ENCODE measurements around the gene STH. TPM values are rescaled to one million over a fixed set of nuclear protein-coding genes. Genes with fewer than 3 reads are reported as not detected.
A peak's percentile ranks its signal among the peaks of the same experiment; 100 is the strongest.

The STH gene, protein sequence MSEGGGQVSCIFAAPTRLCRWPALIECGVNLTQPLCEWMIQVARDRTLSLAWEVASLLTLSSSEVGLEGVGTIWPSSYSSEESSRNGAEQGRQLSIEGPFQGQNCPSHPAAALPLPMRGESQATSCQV
- total RNA-seq (not detected), polyA plus RNA-seq (not detected)

DNA sequence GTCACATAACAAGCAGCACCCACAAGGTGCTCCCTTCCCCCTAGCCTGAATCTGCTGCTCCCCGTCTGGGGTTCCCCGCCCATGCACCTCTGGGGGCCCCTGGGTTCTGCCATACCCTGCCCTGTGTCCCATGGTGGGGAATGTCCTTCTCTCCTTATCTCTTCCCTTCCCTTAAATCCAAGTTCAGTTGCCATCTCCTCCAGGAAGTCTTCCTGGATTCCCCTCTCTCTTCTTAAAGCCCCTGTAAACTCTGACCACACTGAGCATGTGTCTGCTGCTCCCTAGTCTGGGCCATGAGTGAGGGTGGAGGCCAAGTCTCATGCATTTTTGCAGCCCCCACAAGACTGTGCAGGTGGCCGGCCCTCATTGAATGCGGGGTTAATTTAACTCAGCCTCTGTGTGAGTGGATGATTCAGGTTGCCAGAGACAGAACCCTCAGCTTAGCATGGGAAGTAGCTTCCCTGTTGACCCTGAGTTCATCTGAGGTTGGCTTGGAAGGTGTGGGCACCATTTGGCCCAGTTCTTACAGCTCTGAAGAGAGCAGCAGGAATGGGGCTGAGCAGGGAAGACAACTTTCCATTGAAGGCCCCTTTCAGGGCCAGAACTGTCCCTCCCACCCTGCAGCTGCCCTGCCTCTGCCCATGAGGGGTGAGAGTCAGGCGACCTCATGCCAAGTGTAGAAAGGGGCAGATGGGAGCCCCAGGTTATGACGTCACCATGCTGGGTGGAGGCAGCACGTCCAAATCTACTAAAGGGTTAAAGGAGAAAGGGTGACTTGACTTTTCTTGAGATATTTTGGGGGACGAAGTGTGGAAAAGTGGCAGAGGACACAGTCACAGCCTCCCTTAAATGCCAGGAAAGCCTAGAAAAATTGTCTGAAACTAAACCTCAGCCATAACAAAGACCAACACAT lies at the start of gene STH:
TSS of gene STH (plus strand) at position 264 of the 913 bp plus-strand sequence. CDS start at position 294, 30 bp downstream.
- TF ChIP-seq POLR2AphosphoS5 (IDR thresholded peaks at IDR 0.05), result no peak
- TF ChIP-seq EP300 (IDR thresholded peaks at IDR 0.05), result no peak
- TF ChIP-seq, protein P1, sequence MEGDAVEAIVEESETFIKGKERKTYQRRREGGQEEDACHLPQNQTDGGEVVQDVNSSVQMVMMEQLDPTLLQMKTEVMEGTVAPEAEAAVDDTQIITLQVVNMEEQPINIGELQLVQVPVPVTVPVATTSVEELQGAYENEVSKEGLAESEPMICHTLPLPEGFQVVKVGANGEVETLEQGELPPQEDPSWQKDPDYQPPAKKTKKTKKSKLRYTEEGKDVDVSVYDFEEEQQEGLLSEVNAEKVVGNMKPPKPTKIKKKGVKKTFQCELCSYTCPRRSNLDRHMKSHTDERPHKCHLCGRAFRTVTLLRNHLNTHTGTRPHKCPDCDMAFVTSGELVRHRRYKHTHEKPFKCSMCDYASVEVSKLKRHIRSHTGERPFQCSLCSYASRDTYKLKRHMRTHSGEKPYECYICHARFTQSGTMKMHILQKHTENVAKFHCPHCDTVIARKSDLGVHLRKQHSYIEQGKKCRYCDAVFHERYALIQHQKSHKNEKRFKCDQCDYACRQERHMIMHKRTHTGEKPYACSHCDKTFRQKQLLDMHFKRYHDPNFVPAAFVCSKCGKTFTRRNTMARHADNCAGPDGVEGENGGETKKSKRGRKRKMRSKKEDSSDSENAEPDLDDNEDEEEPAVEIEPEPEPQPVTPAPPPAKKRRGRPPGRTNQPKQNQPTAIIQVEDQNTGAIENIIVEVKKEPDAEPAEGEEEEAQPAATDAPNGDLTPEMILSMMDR (IDR thresholded peaks at IDR 0.05), result no peak
- no peak for TF ChIP-seq POLR2A (IDR thresholded peaks at IDR 0.05)
- WGBS, 2 donors, result 84 to 86% methylated on average over 8 of the region's 8 CpGs
- no peak for DNase-seq
- peaks cover 0 to 11% (median 0%) of the 10 kb centered on the region in 4 donors for H3K36me3 ChIP-seq
- H3K4me1 ChIP-seq, result peaks cover 0 to 16% (median 8%) of the 10 kb centered on the region in 4 donors
- H3K4me3 ChIP-seq, result no peak within 1 kb of the TSS
- H3K27ac ChIP-seq, result no peak within 1 kb of the TSS
- H3K27me3 ChIP-seq, result no peaks in the 10 kb centered on the region
- intact Hi-C loops (cut with DNase I), result no loop called here
- H3K9me3 ChIP-seq, result no peaks in the 10 kb centered on the region

DNA sequence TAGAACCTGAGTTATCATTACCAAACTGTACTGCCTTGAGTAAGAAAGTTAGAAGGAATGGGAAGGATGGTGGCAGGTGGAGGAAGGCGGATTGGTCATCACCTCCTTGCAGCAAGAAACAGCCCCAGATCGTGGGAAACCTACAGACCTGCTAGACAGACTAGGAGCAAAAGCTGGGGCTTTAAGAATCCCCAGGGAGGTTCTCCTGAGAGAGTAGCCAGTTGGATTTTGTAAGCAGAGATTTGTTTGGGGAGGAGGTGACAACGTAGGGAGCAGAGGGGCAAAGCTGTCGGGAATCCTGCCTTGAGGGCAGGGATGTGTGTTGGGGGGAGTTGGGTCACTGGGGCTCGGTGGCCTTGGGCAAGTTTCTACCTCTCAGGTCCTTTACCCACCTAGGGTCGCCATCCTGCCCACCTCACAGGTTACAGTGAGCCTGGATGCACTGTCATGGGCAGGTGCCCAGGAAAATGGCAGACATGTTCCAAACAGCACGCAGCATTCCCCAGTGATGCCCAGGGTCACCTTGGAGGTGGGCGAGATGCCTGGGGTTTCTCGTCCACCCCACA lies 49.2 kb upstream of the STH start:
- Histone ChIP-seq H3K4me3 (no peak overlapping the region), H3K9me3 (no peaks in the 10 kb centered on the region), H3K27me3 (no peaks in the 10 kb centered on the region), H3K4me1 (peaks cover 0 to 20% (median 13%) of the 10 kb centered on the region in 4 donors), H3K27ac (peak overlapping the region in 1 of 4 donors; percentile 67), H3K36me3 (no peaks in the 10 kb centered on the region)
- TF ChIP-seq EP300 (IDR thresholded peaks at IDR 0.05) (no peak), POLR2A (IDR thresholded peaks at IDR 0.05) (no peak), POLR2AphosphoS5 (IDR thresholded peaks at IDR 0.05) (no peak)
- TF ChIP-seq, protein P1 (IDR thresholded peaks at IDR 0.05), result no peak
- 70 to 85% methylated on average over 9 of the region's 9 CpGs for WGBS, 2 donors
- intact Hi-C loops (cut with DNase I), result loop anchor here (1.0 kb wide), 1 partner anchor 56 kb away; the partner anchor contains the start of gene MAPT
- DNase-seq, result peak; percentile 55

DNA sequence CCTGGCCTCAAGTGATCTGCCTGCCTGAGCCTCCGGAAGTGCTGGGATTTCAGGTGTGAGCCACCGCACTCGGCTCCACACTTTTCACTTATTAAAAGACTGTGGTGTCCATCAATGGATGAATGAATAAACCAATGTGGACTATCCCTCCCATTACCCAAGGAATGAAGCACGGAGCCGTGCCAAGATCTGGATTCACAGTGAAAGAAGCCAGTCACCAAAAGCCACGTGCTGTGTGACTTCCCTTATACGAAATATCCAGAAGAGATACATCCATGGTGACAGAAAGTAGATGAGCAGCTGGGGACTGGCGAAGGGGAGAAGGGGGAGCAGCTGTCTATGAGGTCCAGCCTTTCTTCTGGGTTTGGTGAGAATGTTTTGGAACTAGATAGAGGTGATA lies 48.2 kb upstream of the STH start:
- Histone ChIP-seq H3K36me3 (no peaks in the 10 kb centered on the region), H3K4me1 (peaks cover 0 to 20% (median 13%) of the 10 kb centered on the region in 4 donors), H3K4me3 (no peak overlapping the region), H3K9me3 (no peaks in the 10 kb centered on the region), H3K27me3 (no peaks in the 10 kb centered on the region), H3K27ac (no peak overlapping the region)
- 84 to 86% methylated on average over 8 of the region's 8 CpGs for WGBS, 2 donors
- DNase-seq, result no peak
- intact Hi-C loops (cut with DNase I), result no loop called here
- TF ChIP-seq POLR2AphosphoS5 (IDR thresholded peaks at IDR 0.05), result no peak
- no peak for TF ChIP-seq EP300 (IDR thresholded peaks at IDR 0.05)
- no peak for TF ChIP-seq POLR2A (IDR thresholded peaks at IDR 0.05)
- TF ChIP-seq, protein P1 (IDR thresholded peaks at IDR 0.05), result no peak

DNA sequence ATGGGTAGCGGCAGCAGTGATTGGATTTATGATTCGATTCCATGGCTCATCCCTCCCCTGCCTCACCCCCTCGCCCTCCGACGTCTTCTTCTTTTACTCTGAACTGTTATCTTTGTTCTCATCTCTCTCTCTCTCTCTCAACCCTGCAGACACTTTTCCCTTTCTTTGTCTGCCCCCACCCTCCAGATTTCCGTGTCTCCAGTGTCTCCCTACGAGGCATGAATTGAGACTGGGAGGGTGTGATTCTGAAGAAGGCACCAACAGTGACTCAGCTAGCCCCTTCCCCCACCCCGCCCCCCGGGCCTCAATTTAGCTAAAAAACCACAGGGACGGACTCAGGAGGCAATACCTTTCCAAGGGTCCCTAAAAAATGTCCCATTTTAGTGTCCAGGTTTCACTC lies 47.6 kb upstream of the STH start:
- TF ChIP-seq, protein P1 (IDR thresholded peaks at IDR 0.05), result no peak
- TF ChIP-seq POLR2A (IDR thresholded peaks at IDR 0.05), result no peak
- no peak for TF ChIP-seq POLR2AphosphoS5 (IDR thresholded peaks at IDR 0.05)
- no peak for TF ChIP-seq EP300 (IDR thresholded peaks at IDR 0.05)
- Histone ChIP-seq H3K9me3 (no peaks in the 10 kb centered on the region), H3K4me1 (peaks cover 0 to 20% (median 13%) of the 10 kb centered on the region in 4 donors), H3K27ac (no peak overlapping the region), H3K4me3 (no peak overlapping the region), H3K27me3 (no peaks in the 10 kb centered on the region), H3K36me3 (no peaks in the 10 kb centered on the region)
- intact Hi-C loops (cut with DNase I), result no loop called here
- DNase-seq, result peak; percentile 2
- 61 to 64% methylated on average over 10 of the region's 10 CpGs for WGBS, 2 donors

Measured in sigmoid colon (tissue), 7 donors.